Mesenchymal stem cell (in vitro differentiated cells and primary cell): ENCODE results near the gene DTNBP1.

Experiments used
- DNase-seq: peaks from one replicate; pipeline ENCODE4 v3.0.0-alpha.2; 2013
- H2AFZ ChIP-seq: one replicate; pipeline ENCODE4 v1.6.1; 2013; ENCODE audit warnings: low read depth, mild to moderate bottlenecking, control low read depth, inconsistent platforms, low read length, moderate library complexity
- H2AK5ac ChIP-seq: 2 replicates; pipeline ENCODE4 v1.6.1; 2013; ENCODE audit warnings: low read length, moderate library complexity, mild to moderate bottlenecking, inconsistent platforms; ENCODE audit not compliant: severe bottlenecking
- H2BK120ac ChIP-seq: one replicate; pipeline ENCODE4 v1.6.1; 2013; ENCODE audit warnings: low read depth, mild to moderate bottlenecking, inconsistent platforms, low read length, moderate library complexity
- H2BK12ac ChIP-seq, 2 experiments: one replicate each; pipeline ENCODE4 v1.6.1; 2013; ENCODE audit warnings: inconsistent platforms in 2 of 2, low read length in 2 of 2, mild to moderate bottlenecking in 2 of 2, moderate library complexity in 2 of 2, control low read depth in 1 of 2
- H2BK15ac ChIP-seq: one replicate; pipeline ENCODE4 v1.6.1; 2013; ENCODE audit warnings: mild to moderate bottlenecking, low read depth, inconsistent platforms; ENCODE audit not compliant: poor library complexity, severe bottlenecking
- H2BK5ac ChIP-seq: 2 replicates; pipeline ENCODE4 v1.6.1; 2013; ENCODE audit warnings: low read depth, mild to moderate bottlenecking, low read length, control low read depth, inconsistent platforms; ENCODE audit not compliant: poor library complexity, severe bottlenecking
- H3K14ac ChIP-seq, 2 experiments: one replicate each; pipeline ENCODE4 v1.6.1; 2013; ENCODE audit warnings: inconsistent platforms in 2 of 2, low read length in 2 of 2, control low read depth in 1 of 2, mild to moderate bottlenecking in 1 of 2, moderate library complexity in 1 of 2
- H3K18ac ChIP-seq, 2 experiments: one replicate each; pipeline ENCODE4 v1.6.1; 2013; ENCODE audit warnings: inconsistent platforms in 2 of 2, low read length in 2 of 2, control low read depth in 1 of 2, low read depth in 1 of 2, mild to moderate bottlenecking in 1 of 2
- H3K23ac ChIP-seq, 2 experiments: one replicate each; pipeline ENCODE4 v1.6.1; 2013; ENCODE audit warnings: inconsistent platforms in 2 of 2, low read length in 2 of 2, mild to moderate bottlenecking in 2 of 2, moderate library complexity in 2 of 2, control low read depth in 1 of 2
- H3K27ac ChIP-seq: 2 replicates; pipeline ENCODE4 v1.5.1; 2013; ENCODE audit warnings: mild to moderate bottlenecking, moderate library complexity, low read length, control low read depth, inconsistent platforms; ENCODE audit not compliant: poor library complexity, severe bottlenecking
- H3K27me3 ChIP-seq, 2 experiments: 2 replicates each; pipeline versions ENCODE4 v1.6.1 to v1.7.0; 2013; ENCODE audit warnings: low read length in 2 of 2, mild to moderate bottlenecking in 2 of 2, moderate library complexity in 2 of 2, control low read depth in 1 of 2, inconsistent platforms in 1 of 2; ENCODE audit not compliant: control insufficient read depth in 1 of 2, insufficient read depth in 1 of 2
- H3K36me3 ChIP-seq, 2 experiments: 2 replicates each; pipeline versions ENCODE4 v1.6.1 to v1.7.0; 2013; ENCODE audit warnings: low read length in 2 of 2, control low read depth in 1 of 2, inconsistent platforms in 1 of 2, low read depth in 1 of 2, mild to moderate bottlenecking in 1 of 2; ENCODE audit not compliant: insufficient read depth in 2 of 2, control insufficient read depth in 1 of 2
- H3K4ac ChIP-seq, 2 experiments: one replicate each; pipeline ENCODE4 v1.6.1; 2013; ENCODE audit warnings: inconsistent platforms in 2 of 2, low read length in 2 of 2, mild to moderate bottlenecking in 2 of 2, moderate library complexity in 2 of 2, control low read depth in 1 of 2, low read depth in 1 of 2
- H3K4me1 ChIP-seq: 2 replicates; pipeline ENCODE4 v1.6.1; 2013; ENCODE audit warnings: low read depth, low read length, control low read depth; ENCODE audit not compliant: control insufficient read depth, insufficient read depth
- H3K4me2 ChIP-seq: 2 replicates; pipeline ENCODE4 v1.6.1; 2013; ENCODE audit warnings: low read length, mild to moderate bottlenecking, inconsistent platforms; ENCODE audit not compliant: poor library complexity, severe bottlenecking
- H3K4me3 ChIP-seq, 2 experiments: 2 replicates each; pipeline versions ENCODE4 v1.5.1 to v1.7.0; 2013; ENCODE audit warnings: low read length in 2 of 2, mild to moderate bottlenecking in 2 of 2, control low read depth in 1 of 2, low read depth in 1 of 2; ENCODE audit not compliant: insufficient read depth in 1 of 2
- H3K79me1 ChIP-seq: replicated peaks from 2 replicates; pipeline ENCODE4 v1.6.1; 2013; ENCODE audit warnings: mild to moderate bottlenecking, control low read depth, low read length, inconsistent platforms; ENCODE audit not compliant: poor library complexity, severe bottlenecking
- H3K9ac ChIP-seq: 2 replicates; pipeline ENCODE4 v1.7.0; 2013; ENCODE audit warnings: mild to moderate bottlenecking, low read length, moderate library complexity
- H3K9me3 ChIP-seq: 2 replicates; pipeline ENCODE4 v1.7.0; 2013; ENCODE audit warnings: mild to moderate bottlenecking, low read length; ENCODE audit not compliant: control insufficient read depth
- H4K8ac ChIP-seq: one replicate; pipeline ENCODE4 v1.6.1; 2013; ENCODE audit warnings: inconsistent platforms, mild to moderate bottlenecking, low read length, moderate library complexity
- H4K91ac ChIP-seq: one replicate; pipeline ENCODE4 v1.6.1; 2013; ENCODE audit warnings: mild to moderate bottlenecking, low read length, inconsistent platforms
- WGBS: methylation state at CpG from one replicate; pipeline ENCODE4 v1.1.7; 2013; ENCODE audit warnings: mixed read lengths; 5-methylcytosine and 5-hydroxymethylcytosine counted together

Gene DTNBP1

GRCh38 chr6:15689586-15690482, 27.0 kb upstream of the DTNBP1 start:
- Histone ChIP-seq H3K4me1 (no peaks in the 10 kb centered on the region), H2BK15ac (no peak overlapping the region), H3K23ac (no peak overlapping the region), H3K79me1 (no peaks in the 10 kb centered on the region), H4K91ac (no peak overlapping the region), H2BK120ac (no peak overlapping the region), H3K4me3 (no peak overlapping the region), H2AK5ac (no peak overlapping the region), H2BK12ac (no peak overlapping the region), H2BK5ac (no peak overlapping the region), H3K27ac (no peak overlapping the region), H3K4me2 (no peak overlapping the region), H3K4ac (no peak overlapping the region), H3K27me3 (peaks cover 0 to 3% of the 10 kb centered on the region in 2 experiments), H4K8ac (no peak overlapping the region), H2AFZ (no peak overlapping the region), H3K36me3 (no peaks in the 10 kb centered on the region), H3K9me3 (no peaks in the 10 kb centered on the region), H3K18ac (no peak overlapping the region), H3K14ac (no peak overlapping the region), H3K9ac (no peak overlapping the region)
- WGBS, result 83% methylated on average over 4 of the region's 5 CpGs
- peak; percentile 9 for DNase-seq

- Histone ChIP-seq H2AFZ (no peak overlapping the region), H2BK5ac (no peak overlapping the region), H3K4ac (no peak overlapping the region), H3K23ac (no peak overlapping the region), H3K9me3 (no peaks in the 10 kb centered on the region), H3K4me1 (no peaks in the 10 kb centered on the region), H3K9ac (no peak overlapping the region), H3K36me3 (no peaks in the 10 kb centered on the region), H3K27me3 (peaks cover 0 to 9% of the 10 kb centered on the region in 2 experiments), H3K4me3 (no peak overlapping the region), H2BK120ac (no peak overlapping the region), H2BK12ac (no peak overlapping the region), H2AK5ac (no peak overlapping the region), H4K8ac (no peak overlapping the region), H3K4me2 (no peak overlapping the region), H4K91ac (no peak overlapping the region), H3K14ac (no peak overlapping the region), H3K79me1 (no peaks in the 10 kb centered on the region), H3K18ac (no peak overlapping the region), H2BK15ac (no peak overlapping the region), H3K27ac (no peak overlapping the region)
- no peak for DNase-seq
Measured at GRCh38 chr6:15685619-15686018, 22.8 kb upstream of the DTNBP1 start.

DNA sequence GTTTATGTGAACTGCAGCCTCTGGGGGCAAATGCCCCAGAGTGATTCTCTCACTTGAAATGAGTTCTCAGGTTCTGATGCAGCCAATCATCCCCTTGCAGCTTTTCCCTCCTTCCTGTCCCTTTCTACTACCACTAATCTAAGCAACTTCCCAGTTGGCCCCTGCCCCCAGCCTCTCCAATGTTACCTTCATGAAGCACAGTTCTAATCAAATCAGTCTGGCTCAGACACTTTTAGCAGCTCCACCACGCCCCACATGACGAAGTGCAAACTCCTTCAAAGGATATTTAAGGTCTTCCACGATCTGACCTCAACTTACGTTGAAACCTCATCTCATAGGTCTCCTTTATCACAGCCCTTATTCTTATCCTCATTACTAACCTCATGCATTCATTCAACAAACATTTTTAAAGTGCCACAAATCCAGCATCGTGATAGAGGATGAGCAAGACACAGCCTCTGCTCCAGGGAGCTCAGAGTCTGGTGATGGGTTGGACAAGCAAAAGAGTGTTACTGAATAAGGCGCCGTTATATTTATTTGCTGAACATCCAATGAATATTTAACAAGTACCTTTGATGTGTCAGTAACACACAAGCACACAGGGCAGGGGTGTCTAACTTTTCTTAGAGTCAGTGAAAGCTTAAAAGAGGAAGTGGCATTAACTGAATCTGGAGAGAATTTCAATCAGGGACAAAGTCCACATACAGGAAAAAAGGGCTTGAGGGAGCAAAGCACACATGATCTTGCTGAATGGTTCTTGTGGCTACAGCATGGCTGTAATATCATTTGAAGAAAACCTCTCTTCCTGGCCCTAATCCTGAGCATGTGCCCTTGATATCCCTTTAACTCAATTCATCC, 20.4 kb upstream of the DTNBP1 start:
- Histone ChIP-seq H3K14ac (no peak overlapping the region), H3K23ac (no peak overlapping the region), H3K79me1 (no peaks in the 10 kb centered on the region), H2BK120ac (no peak overlapping the region), H3K4me2 (no peak overlapping the region), H3K9ac (no peak overlapping the region), H3K4ac (no peak overlapping the region), H2BK12ac (no peak overlapping the region), H2BK5ac (no peak overlapping the region), H3K18ac (no peak overlapping the region), H2AFZ (no peak overlapping the region), H3K27me3 (peaks cover 0 to 9% of the 10 kb centered on the region in 2 experiments), H3K27ac (no peak overlapping the region), H3K4me3 (no peak overlapping the region), H2BK15ac (no peak overlapping the region), H3K36me3 (no peaks in the 10 kb centered on the region), H3K9me3 (no peaks in the 10 kb centered on the region), H2AK5ac (no peak overlapping the region), H4K91ac (no peak overlapping the region), H4K8ac (no peak overlapping the region), H3K4me1 (no peaks in the 10 kb centered on the region)
- 91% methylated on average over 5 of the region's 7 CpGs for WGBS
- no peak for DNase-seq

GRCh38 chr6:15681946-15682345, 19.1 kb upstream of the DTNBP1 start:
- Histone ChIP-seq H2BK15ac (no peak overlapping the region), H3K27ac (no peak overlapping the region), H3K4me2 (no peak overlapping the region), H4K8ac (no peak overlapping the region), H3K79me1 (no peaks in the 10 kb centered on the region), H2BK5ac (no peak overlapping the region), H3K36me3 (no peaks in the 10 kb centered on the region), H3K23ac (no peak overlapping the region), H2BK12ac (no peak overlapping the region), H3K18ac (no peak overlapping the region), H3K4ac (no peak overlapping the region), H3K9me3 (no peaks in the 10 kb centered on the region), H3K4me3 (no peak overlapping the region), H4K91ac (no peak overlapping the region), H3K27me3 (peaks cover 0 to 14% of the 10 kb centered on the region in 2 experiments), H3K9ac (no peak overlapping the region), H3K14ac (no peak overlapping the region), H2AK5ac (no peak overlapping the region), H2BK120ac (no peak overlapping the region), H3K4me1 (no peaks in the 10 kb centered on the region), H2AFZ (no peak overlapping the region)
- WGBS, result no CpG with 5 or more reads among the region's 1 CpG
- no peak for DNase-seq
